Measurements from ENCODE around the gene FHOD3.

Gene FHOD3

GRCh38 chr18:36427831-36428230, 130.3 kb downstream of the FHOD3 start:
- Histone ChIP-seq H2BK15ac (replicated peaks; ENCODE audit: low read depth) (no peak overlapping the region), H2AK5ac (ENCODE audit: low read length) (no peak overlapping the region), H4K8ac (ENCODE audit: low read depth, low read length) (no peak overlapping the region), H3K4me2 (ENCODE audit: low read length) (no peak overlapping the region), H3K18ac (ENCODE audit: low read length) (no peak overlapping the region), H3K56ac (ENCODE audit: low read length) (no peak overlapping the region), H3K27ac (ENCODE audit: low read depth, low read length) (no peak overlapping the region), H3K4ac (ENCODE audit: low read depth, low read length) (no peak overlapping the region), H4K5ac (ENCODE audit: low read length) (no peak overlapping the region), H3K4me3 (ENCODE audit: low read length) (no peak overlapping the region), H3K36me3 (ENCODE audit: control insufficient read depth, insufficient read depth, low read length) (no peaks in the 10 kb centered on the region), H3K79me1 (ENCODE audit: low read length) (no peaks in the 10 kb centered on the region), H3K23ac (ENCODE audit: low read length) (no peak overlapping the region), H3K79me2 (ENCODE audit: control insufficient read depth, insufficient read depth, low read length) (no peaks in the 10 kb centered on the region), H3K9ac (ENCODE audit: low read length) (no peak overlapping the region), H2BK5ac (ENCODE audit: low read length) (no peak overlapping the region), H2BK120ac (ENCODE audit: low read depth, low read length) (no peak overlapping the region), H3K27me3 (ENCODE audit: insufficient read depth, low read length, poor library complexity) (no peaks in the 10 kb centered on the region), H3K4me1 (ENCODE audit: control insufficient read depth, low read depth, low read length) (no peaks in the 10 kb centered on the region)
- WGBS (ENCODE audit: extremely low coverage, insufficient coverage, low lambda C conversion rate): no CpG with 5 or more reads among the region's 2 CpGs
- DNase-seq: no peak

GRCh38 chr18:36428431-36429029, 131.0 kb downstream of the FHOD3 start:
- Histone ChIP-seq H3K4ac (ENCODE audit: low read depth, low read length) (no peak overlapping the region), H3K79me2 (ENCODE audit: control insufficient read depth, insufficient read depth, low read length) (no peaks in the 10 kb centered on the region), H3K27me3 (ENCODE audit: insufficient read depth, low read length, poor library complexity) (no peaks in the 10 kb centered on the region), H4K5ac (ENCODE audit: low read length) (no peak overlapping the region), H3K23ac (ENCODE audit: low read length) (no peak overlapping the region), H4K8ac (ENCODE audit: low read depth, low read length) (no peak overlapping the region), H2BK15ac (replicated peaks; ENCODE audit: low read depth) (no peak overlapping the region), H2BK5ac (ENCODE audit: low read length) (no peak overlapping the region), H2AK5ac (ENCODE audit: low read length) (no peak overlapping the region), H2BK120ac (ENCODE audit: low read depth, low read length) (no peak overlapping the region), H3K18ac (ENCODE audit: low read length) (no peak overlapping the region), H3K4me2 (ENCODE audit: low read length) (no peak overlapping the region), H3K56ac (ENCODE audit: low read length) (no peak overlapping the region), H3K4me3 (ENCODE audit: low read length) (no peak overlapping the region), H3K4me1 (ENCODE audit: control insufficient read depth, low read depth, low read length) (no peaks in the 10 kb centered on the region), H3K27ac (ENCODE audit: low read depth, low read length) (no peak overlapping the region), H3K9ac (ENCODE audit: low read length) (no peak overlapping the region), H3K36me3 (ENCODE audit: control insufficient read depth, insufficient read depth, low read length) (no peaks in the 10 kb centered on the region), H3K79me1 (ENCODE audit: low read length) (no peaks in the 10 kb centered on the region)
- no peak for DNase-seq
- WGBS (ENCODE audit: extremely low coverage, insufficient coverage, low lambda C conversion rate): no CpG with 5 or more reads among the region's 8 CpGs

GRCh38 chr18:36432880-36433555, 135.5 kb downstream of the FHOD3 start:
- no peak overlapping the region for H4K5ac ChIP-seq (ENCODE audit: low read length)
- H3K27me3 ChIP-seq (ENCODE audit: insufficient read depth, low read length, poor library complexity): no peaks in the 10 kb centered on the region
- H3K79me1 ChIP-seq (ENCODE audit: low read length): no peaks in the 10 kb centered on the region
- no peak overlapping the region for H4K8ac ChIP-seq (ENCODE audit: low read depth, low read length)
- H2BK15ac ChIP-seq (replicated peaks; ENCODE audit: low read depth): no peak overlapping the region
- H3K4ac ChIP-seq (ENCODE audit: low read depth, low read length): no peak overlapping the region
- no peak overlapping the region for H3K18ac ChIP-seq (ENCODE audit: low read length)
- H2BK5ac ChIP-seq (ENCODE audit: low read length): no peak overlapping the region
- H3K23ac ChIP-seq (ENCODE audit: low read length): no peak overlapping the region
- H3K36me3 ChIP-seq (ENCODE audit: control insufficient read depth, insufficient read depth, low read length): no peaks in the 10 kb centered on the region
- H3K4me2 ChIP-seq (ENCODE audit: low read length): no peak overlapping the region
- no peak overlapping the region for H3K27ac ChIP-seq (ENCODE audit: low read depth, low read length)
- no peak for DNase-seq
- H3K9ac ChIP-seq (ENCODE audit: low read length): no peak overlapping the region
- no peak overlapping the region for H3K56ac ChIP-seq (ENCODE audit: low read length)
- no peak overlapping the region for H2AK5ac ChIP-seq (ENCODE audit: low read length)
- no peaks in the 10 kb centered on the region for H3K79me2 ChIP-seq (ENCODE audit: control insufficient read depth, insufficient read depth, low read length)
- no CpG with 5 or more reads among the region's 4 CpGs for WGBS (ENCODE audit: extremely low coverage, insufficient coverage, low lambda C conversion rate)
- H3K4me1 ChIP-seq (ENCODE audit: control insufficient read depth, low read depth, low read length): no peaks in the 10 kb centered on the region
- no peak overlapping the region for H2BK120ac ChIP-seq (ENCODE audit: low read depth, low read length)
- H3K4me3 ChIP-seq (ENCODE audit: low read length): no peak overlapping the region

- Histone ChIP-seq H2BK5ac (ENCODE audit: low read length) (no peak overlapping the region), H2BK15ac (replicated peaks; ENCODE audit: low read depth) (no peak overlapping the region), H3K36me3 (ENCODE audit: control insufficient read depth, insufficient read depth, low read length) (no peaks in the 10 kb centered on the region), H3K23ac (ENCODE audit: low read length) (no peak overlapping the region), H2BK120ac (ENCODE audit: low read depth, low read length) (no peak overlapping the region), H3K4me3 (ENCODE audit: low read length) (no peak overlapping the region), H3K4me2 (ENCODE audit: low read length) (no peak overlapping the region), H3K79me1 (ENCODE audit: low read length) (no peaks in the 10 kb centered on the region), H3K27me3 (ENCODE audit: insufficient read depth, low read length, poor library complexity) (no peaks in the 10 kb centered on the region), H3K27ac (ENCODE audit: low read depth, low read length) (no peak overlapping the region), H4K5ac (ENCODE audit: low read length) (no peak overlapping the region), H3K18ac (ENCODE audit: low read length) (no peak overlapping the region), H3K9ac (ENCODE audit: low read length) (no peak overlapping the region), H4K8ac (ENCODE audit: low read depth, low read length) (no peak overlapping the region), H3K56ac (ENCODE audit: low read length) (no peak overlapping the region), H3K4ac (ENCODE audit: low read depth, low read length) (no peak overlapping the region), H2AK5ac (ENCODE audit: low read length) (no peak overlapping the region), H3K4me1 (ENCODE audit: control insufficient read depth, low read depth, low read length) (no peaks in the 10 kb centered on the region), H3K79me2 (ENCODE audit: control insufficient read depth, insufficient read depth, low read length) (no peaks in the 10 kb centered on the region)
- DNase-seq: no peak
- no CpG with 5 or more reads among the region's 5 CpGs for WGBS (ENCODE audit: extremely low coverage, insufficient coverage, low lambda C conversion rate)
Observed at GRCh38 chr18:36436387-36436786, 138.9 kb downstream of the FHOD3 start.

- H3K27ac ChIP-seq (ENCODE audit: low read depth, low read length): no peak overlapping the region
- H3K9ac ChIP-seq (ENCODE audit: low read length): no peak overlapping the region
- H3K4me1 ChIP-seq (ENCODE audit: control insufficient read depth, low read depth, low read length): no peaks in the 10 kb centered on the region
- H2BK5ac ChIP-seq (ENCODE audit: low read length): no peak overlapping the region
- H4K5ac ChIP-seq (ENCODE audit: low read length): no peak overlapping the region
- no CpG with 5 or more reads among the region's 2 CpGs for WGBS (ENCODE audit: extremely low coverage, insufficient coverage, low lambda C conversion rate)
- H3K79me2 ChIP-seq (ENCODE audit: control insufficient read depth, insufficient read depth, low read length): no peaks in the 10 kb centered on the region
- no peaks in the 10 kb centered on the region for H3K79me1 ChIP-seq (ENCODE audit: low read length)
- H3K4me3 ChIP-seq (ENCODE audit: low read length): no peak overlapping the region
- DNase-seq: no peak
- H3K18ac ChIP-seq (ENCODE audit: low read length): no peak overlapping the region
- H3K23ac ChIP-seq (ENCODE audit: low read length): no peak overlapping the region
- H3K27me3 ChIP-seq (ENCODE audit: insufficient read depth, low read length, poor library complexity): no peaks in the 10 kb centered on the region
- no peak overlapping the region for H2AK5ac ChIP-seq (ENCODE audit: low read length)
- no peak overlapping the region for H3K4ac ChIP-seq (ENCODE audit: low read depth, low read length)
- H3K36me3 ChIP-seq (ENCODE audit: control insufficient read depth, insufficient read depth, low read length): no peaks in the 10 kb centered on the region
- H2BK15ac ChIP-seq (replicated peaks; ENCODE audit: low read depth): no peak overlapping the region
- no peak overlapping the region for H4K8ac ChIP-seq (ENCODE audit: low read depth, low read length)
- H3K4me2 ChIP-seq (ENCODE audit: low read length): no peak overlapping the region
- H3K56ac ChIP-seq (ENCODE audit: low read length): no peak overlapping the region
- H2BK120ac ChIP-seq (ENCODE audit: low read depth, low read length): no peak overlapping the region
Observed at GRCh38 chr18:36440614-36441013, 143.1 kb downstream of the FHOD3 start.
